ENCODE measurements around the gene ACAA1.
"Not testable (repeated sequence)": the region's sequence is repeated elsewhere in the genome, so short reads cannot be mapped to it uniquely, and the experiment has no call there.

Gene ACAA1

GRCh38 chr3:38083871-38084333 is 53.0 kb downstream of the ACAA1 start:
- H3K9ac ChIP-seq (ENCODE audit: low read length in 5 of 5) = no peak overlapping the region
- no peaks in the 10 kb centered on the region for H3K27me3 ChIP-seq (ENCODE audit: control insufficient read depth in 5 of 5, insufficient read depth in 4 of 5, low read length in 5 of 5)
- peaks cover 0 to 21% (median 15%) of the 10 kb centered on the region in 5 donors for H3K4me1 ChIP-seq (ENCODE audit: control insufficient read depth in 5 of 5, insufficient read depth in 5 of 5, low read length in 5 of 5)
- no peaks in the 10 kb centered on the region for H3K36me3 ChIP-seq (ENCODE audit: control insufficient read depth in 5 of 5, insufficient read depth in 5 of 5, low read length in 5 of 5)
- H3K4me3 ChIP-seq (ENCODE audit: low read depth in 1 of 5, low read length in 5 of 5) = peak overlapping the region in 1 of 5 donors; percentile 44
- H3K9me3 ChIP-seq (ENCODE audit: control insufficient read depth in 5 of 5, low read length in 5 of 5) = peaks cover 0 to 7% (median 6%) of the 10 kb centered on the region in 5 donors
- no peak overlapping the region for H3K27ac ChIP-seq (ENCODE audit: low read depth, low read length)

- H3K4me3 ChIP-seq (ENCODE audit: low read depth in 1 of 5, low read length in 5 of 5); H3K9ac ChIP-seq (ENCODE audit: low read length in 5 of 5); H3K27ac ChIP-seq (ENCODE audit: low read depth, low read length); H3K27me3 ChIP-seq (ENCODE audit: control insufficient read depth in 5 of 5, insufficient read depth in 4 of 5, low read length in 5 of 5); H3K36me3 ChIP-seq (ENCODE audit: control insufficient read depth in 5 of 5, insufficient read depth in 5 of 5, low read length in 5 of 5); H3K9me3 ChIP-seq (ENCODE audit: control insufficient read depth in 5 of 5, low read length in 5 of 5): not testable (repeated sequence)
- H3K4me1 ChIP-seq (ENCODE audit: control insufficient read depth in 5 of 5, insufficient read depth in 5 of 5, low read length in 5 of 5) = peaks cover 0 to 21% (median 13%) of the 10 kb centered on the region in 5 donors
Measured at GRCh38 chr3:38083254-38083653, 53.7 kb downstream of the ACAA1 start.

- peaks cover 0 to 21% (median 13%) of the 10 kb centered on the region in 5 donors for H3K4me1 ChIP-seq (ENCODE audit: control insufficient read depth in 5 of 5, insufficient read depth in 5 of 5, low read length in 5 of 5)
- not testable (repeated sequence) for H3K4me3 ChIP-seq (ENCODE audit: low read depth in 1 of 5, low read length in 5 of 5); H3K27me3 ChIP-seq (ENCODE audit: control insufficient read depth in 5 of 5, insufficient read depth in 4 of 5, low read length in 5 of 5); H3K36me3 ChIP-seq (ENCODE audit: control insufficient read depth in 5 of 5, insufficient read depth in 5 of 5, low read length in 5 of 5); H3K27ac ChIP-seq (ENCODE audit: low read depth, low read length); H3K9me3 ChIP-seq (ENCODE audit: control insufficient read depth in 5 of 5, low read length in 5 of 5); H3K9ac ChIP-seq (ENCODE audit: low read length in 5 of 5)
Measured at GRCh38 chr3:38082296-38082695, 54.6 kb downstream of the ACAA1 start.

GRCh38 chr3:38077073-38077472 is 59.9 kb downstream of the ACAA1 start:
- peaks cover 0 to 17% (median 3%) of the 10 kb centered on the region in 5 donors for H3K4me1 ChIP-seq (ENCODE audit: control insufficient read depth in 5 of 5, insufficient read depth in 5 of 5, low read length in 5 of 5)
- H3K9me3 ChIP-seq (ENCODE audit: control insufficient read depth in 5 of 5, low read length in 5 of 5); H3K27ac ChIP-seq (ENCODE audit: low read depth, low read length); H3K9ac ChIP-seq (ENCODE audit: low read length in 5 of 5); H3K27me3 ChIP-seq (ENCODE audit: control insufficient read depth in 5 of 5, insufficient read depth in 4 of 5, low read length in 5 of 5); H3K4me3 ChIP-seq (ENCODE audit: low read depth in 1 of 5, low read length in 5 of 5); H3K36me3 ChIP-seq (ENCODE audit: control insufficient read depth in 5 of 5, insufficient read depth in 5 of 5, low read length in 5 of 5): not testable (repeated sequence)

Measured in subcutaneous abdominal adipose tissue (tissue), 5 donors.